H54 (cell line): ENCODE measurements around the gene ZFYVE28.
"Not testable (repeated sequence)": the region's sequence is repeated elsewhere in the genome, so short reads cannot be mapped to it uniquely, and the experiment has no call there.

ENCODE experiments used
- DNase-seq: peaks from one replicate; pipeline ENCODE4 v3.0.0; 2011; ENCODE audit warnings: low spot score, mixed read lengths; ENCODE audit not compliant: insufficient read length
- FAIRE-seq: peaks from 3 replicates; lab custom pipeline; 2011; peaks lifted over from hg19 to GRCh38; lab: Jason Lieb, UNC
- POLR2A ChIP-seq: IDR thresholded peaks from 2 replicates; pipeline ENCODE4 v1.6.1; 2011; ENCODE audit warnings: low read depth, mild to moderate bottlenecking, low read length

The ZFYVE28 gene

GRCh38 chr4:2441393-2442174, 23.1 kb upstream of the ZFYVE28 start:
- TF ChIP-seq POLR2A = no peak
- no peak for FAIRE-seq
- peak; percentile 69 for DNase-seq

GRCh38 chr4:2438822-2439718, 20.6 kb upstream of the ZFYVE28 start:
- FAIRE-seq = no peak
- no peak for DNase-seq
- TF ChIP-seq POLR2A = no peak

- TF ChIP-seq POLR2A = no peak
- no peak for FAIRE-seq
- no peak for DNase-seq
Observed at GRCh38 chr4:2437475-2438215, 19.2 kb upstream of the ZFYVE28 start.

- FAIRE-seq = no peak
- DNase-seq = no peak
- TF ChIP-seq POLR2A = no peak
Observed at GRCh38 chr4:2436761-2437474, 18.5 kb upstream of the ZFYVE28 start.

DNA sequence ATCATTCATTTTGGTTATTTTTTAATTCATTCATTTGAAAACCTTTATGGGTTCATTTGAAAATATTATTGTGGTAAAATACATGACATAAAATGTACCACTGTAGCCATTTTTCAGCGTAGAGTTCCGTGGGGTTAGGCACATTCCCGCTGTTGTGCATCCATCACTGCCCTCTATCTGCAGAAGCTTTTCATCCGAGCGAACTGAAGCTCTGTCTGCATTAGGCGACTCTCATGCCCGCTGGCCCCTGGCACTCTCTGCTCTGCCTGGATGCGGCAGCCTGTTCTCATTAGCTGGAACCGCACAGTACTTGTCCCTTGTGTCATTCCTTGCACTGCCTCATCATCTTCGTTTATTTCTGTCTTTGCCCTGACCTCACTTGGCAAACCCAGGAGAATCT, 17.9 kb upstream of the ZFYVE28 start:
- DNase-seq (no peak), FAIRE-seq (no peak)
- no peak for TF ChIP-seq POLR2A

GRCh38 chr4:2434420-2434819, 16.0 kb upstream of the ZFYVE28 start:
- DNase-seq = no peak
- TF ChIP-seq POLR2A = no peak
- no peak for FAIRE-seq

GRCh38 chr4:2433609-2434350, 15.3 kb upstream of the ZFYVE28 start:
- TF ChIP-seq POLR2A = no peak
- FAIRE-seq (no peak), DNase-seq (no peak)

DNA sequence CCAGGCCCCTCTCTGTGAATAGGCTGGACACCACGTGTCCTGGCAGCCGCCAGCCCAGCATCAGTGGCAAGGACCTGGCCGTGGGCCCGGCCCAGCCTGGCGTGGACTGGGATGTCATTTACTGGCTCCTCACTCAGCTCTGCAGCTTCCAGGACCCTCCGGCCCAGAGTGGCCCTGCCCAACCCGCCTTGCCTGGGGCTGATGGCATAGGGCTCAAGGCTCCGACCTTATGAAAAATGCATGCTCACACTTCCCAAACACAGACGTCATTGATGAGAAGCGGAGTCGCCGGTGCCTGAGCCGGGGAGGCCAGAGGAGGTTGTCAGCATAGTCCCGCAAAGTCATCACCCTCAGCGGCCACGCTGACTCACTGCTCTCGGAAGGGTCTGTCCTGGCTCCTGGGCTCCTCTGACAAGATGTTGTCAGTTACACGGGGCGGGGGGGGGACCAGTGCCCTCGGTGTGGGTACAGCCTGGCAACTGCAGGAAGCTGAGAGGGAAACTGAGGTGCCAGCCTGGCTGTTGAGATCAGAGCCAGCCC, 14.6 kb upstream of the ZFYVE28 start:
- TF ChIP-seq POLR2A = 0 out of 2 replicates have a peak, but pooled peaks have one; percentile 18
- DNase-seq (peak; percentile 53), FAIRE-seq (no peak)

GRCh38 chr4:2432004-2432403, 13.6 kb upstream of the ZFYVE28 start:
- TF ChIP-seq POLR2A = no peak
- no peak for FAIRE-seq
- no peak for DNase-seq

GRCh38 chr4:2429945-2430757, 11.7 kb upstream of the ZFYVE28 start:
- not testable (repeated sequence) for FAIRE-seq, DNase-seq

DNA sequence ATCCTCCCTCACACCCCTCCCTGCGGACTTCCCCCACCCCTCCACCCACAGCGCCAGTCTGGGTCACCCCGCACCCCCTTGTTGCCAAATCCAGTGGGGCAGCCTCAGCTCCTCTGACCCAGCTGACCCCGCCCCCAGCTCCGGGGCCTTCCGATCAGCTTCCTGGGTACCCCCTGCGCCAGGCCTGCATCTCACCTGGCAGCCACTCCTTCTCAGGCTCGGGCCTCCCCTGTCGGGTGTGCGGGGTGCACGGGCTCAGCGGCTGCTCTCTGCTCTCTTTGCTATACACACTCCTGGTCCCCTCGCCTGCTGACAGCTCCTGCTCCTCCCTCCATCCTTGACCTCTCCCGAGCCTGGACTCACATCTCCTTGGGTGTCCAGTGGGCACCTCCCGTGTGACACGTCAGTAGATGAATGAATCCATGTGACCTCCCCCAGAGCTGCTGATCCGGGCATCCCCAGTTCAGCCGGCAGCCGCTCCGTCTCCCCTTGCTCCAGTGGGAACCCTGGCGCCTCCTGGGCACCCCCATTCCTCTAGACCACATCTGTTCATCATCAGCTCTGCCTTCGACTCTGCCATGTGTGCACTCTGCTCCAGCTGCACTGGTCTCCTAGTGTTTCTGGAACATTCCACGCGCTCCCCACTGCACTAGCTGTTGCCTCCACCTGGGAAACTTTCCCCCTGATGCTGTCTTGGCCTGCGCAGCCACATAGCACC, 10.2 kb upstream of the ZFYVE28 start:
- DNase-seq (no peak), FAIRE-seq (no peak)
- no peak for TF ChIP-seq POLR2A
